Trophoblast cell (in vitro differentiated cells and primary cell): ENCODE data around the gene JAKMIP1.

Experiments
- DNase-seq, 2 donors: peaks; one replicate each; pipeline ENCODE4 v3.0.0-alpha.2; 2016
- H2AFZ ChIP-seq: 2 replicates; pipeline ENCODE4 v1.6.1; 2013; ENCODE audit warnings: low read length, moderate library complexity, mild to moderate bottlenecking; ENCODE audit not compliant: insufficient read depth, poor library complexity
- H2AK5ac ChIP-seq: 2 replicates; pipeline ENCODE4 v1.6.1; 2013; ENCODE audit warnings: mild to moderate bottlenecking, low read length
- H2BK120ac ChIP-seq: 2 replicates; pipeline ENCODE4 v1.6.1; 2013; ENCODE audit warnings: low read length, mild to moderate bottlenecking, moderate library complexity; ENCODE audit not compliant: insufficient read depth, poor library complexity
- H2BK12ac ChIP-seq: 2 replicates; pipeline ENCODE4 v1.6.1; 2013; ENCODE audit warnings: mild to moderate bottlenecking, low read length, moderate library complexity
- H2BK5ac ChIP-seq: 2 replicates; pipeline ENCODE4 v1.6.1; 2013; ENCODE audit warnings: low read length, low read depth, moderate library complexity, mild to moderate bottlenecking; ENCODE audit not compliant: poor library complexity
- H3K14ac ChIP-seq: 2 replicates; pipeline ENCODE4 v1.6.1; 2013; ENCODE audit warnings: mild to moderate bottlenecking, low read length
- H3K18ac ChIP-seq: 2 replicates; pipeline ENCODE4 v1.6.1; 2013; ENCODE audit warnings: mild to moderate bottlenecking, low read length
- H3K23ac ChIP-seq: 2 replicates; pipeline ENCODE4 v1.6.1; 2013; ENCODE audit warnings: low read length
- H3K27ac ChIP-seq: 2 replicates; pipeline ENCODE4 v1.5.1; 2013; ENCODE audit warnings: low read depth, mild to moderate bottlenecking, inconsistent platforms, low read length, moderate library complexity
- H3K27me3 ChIP-seq: 2 replicates; pipeline ENCODE4 v1.6.1; 2013; ENCODE audit warnings: inconsistent platforms, mild to moderate bottlenecking, low read length, moderate library complexity; ENCODE audit not compliant: insufficient read depth
- H3K36me3 ChIP-seq, 2 experiments: 1 replicate in 1 of 2; 2 replicates in 1 of 2; pipeline ENCODE4 v1.6.1; 2013; ENCODE audit warnings: low read length in 2 of 2, mild to moderate bottlenecking in 2 of 2, moderate library complexity in 1 of 2; ENCODE audit not compliant: insufficient read depth in 2 of 2, control insufficient read depth in 1 of 2
- H3K4ac ChIP-seq: 2 replicates; pipeline ENCODE4 v1.6.1; 2013; ENCODE audit warnings: low read depth, mild to moderate bottlenecking, low read length, moderate library complexity
- H3K4me1 ChIP-seq, 2 experiments: 1 replicate in 1 of 2; 2 replicates in 1 of 2; pipeline ENCODE4 v1.6.1; 2013; ENCODE audit warnings: low read length in 2 of 2, mild to moderate bottlenecking in 2 of 2, moderate library complexity in 1 of 2; ENCODE audit not compliant: insufficient read depth in 2 of 2, control insufficient read depth in 1 of 2
- H3K4me2 ChIP-seq: 2 replicates; pipeline ENCODE4 v1.6.1; 2013; ENCODE audit warnings: inconsistent platforms, mild to moderate bottlenecking, low read length, moderate library complexity
- H3K4me3 ChIP-seq: 2 replicates; pipeline ENCODE4 v1.5.1; 2013; ENCODE audit warnings: mild to moderate bottlenecking, low read depth, low read length, inconsistent platforms
- H3K79me1 ChIP-seq: one replicate; pipeline ENCODE4 v1.6.1; 2013; ENCODE audit warnings: low read length
- H3K79me2 ChIP-seq: 2 replicates; pipeline ENCODE4 v1.6.1; 2013; ENCODE audit warnings: low read length, mild to moderate bottlenecking; ENCODE audit not compliant: control insufficient read depth, insufficient read depth, poor library complexity
- H3K9ac ChIP-seq: 2 replicates; pipeline ENCODE4 v1.6.1; 2013; ENCODE audit warnings: mild to moderate bottlenecking, low read length
- H3K9me3 ChIP-seq: 2 replicates; pipeline ENCODE4 v1.6.1; 2013; ENCODE audit warnings: low read depth, mild to moderate bottlenecking, control low read depth, inconsistent platforms, low read length; ENCODE audit not compliant: insufficient read depth
- H4K12ac ChIP-seq: 2 replicates; pipeline ENCODE4 v1.6.1; 2013; ENCODE audit warnings: low read depth, mild to moderate bottlenecking, low read length, moderate library complexity
- H4K8ac ChIP-seq: 2 replicates; pipeline ENCODE4 v1.6.1; 2013; ENCODE audit warnings: low read depth, mild to moderate bottlenecking, low read length, moderate library complexity
- H4K91ac ChIP-seq: one replicate; pipeline ENCODE4 v1.6.1; 2013; ENCODE audit warnings: low read depth, mild to moderate bottlenecking, low read length, moderate library complexity
- WGBS: extraction: QIAGEN DNeasy Blood & Tissue Kit; methylation state at CpG from one replicate; pipeline ENCODE4 v1.1.7; 2013; ENCODE audit warnings: missing lambda C conversion rate; ENCODE audit not compliant: insufficient read length, insufficient coverage; ENCODE audit errors: extremely low coverage; 5-methylcytosine and 5-hydroxymethylcytosine counted together

JAKMIP1 gene

GRCh38 chr4:6022607-6023288 is 177.6 kb downstream of the JAKMIP1 start:
- Histone ChIP-seq H3K14ac (no peak overlapping the region), H3K4me3 (no peak overlapping the region), H4K91ac (no peak overlapping the region), H2BK5ac (no peak overlapping the region), H3K79me2 (no peaks in the 10 kb centered on the region), H3K9ac (no peak overlapping the region), H3K9me3 (no peaks in the 10 kb centered on the region), H3K4me1 (no peaks in the 10 kb centered on the region), H2AK5ac (no peak overlapping the region), H2AFZ (no peak overlapping the region), H3K79me1 (no peaks in the 10 kb centered on the region), H3K23ac (no peak overlapping the region), H4K8ac (no peak overlapping the region), H3K4ac (no peak overlapping the region), H2BK120ac (no peak overlapping the region), H3K36me3 (no peaks in the 10 kb centered on the region), H2BK12ac (no peak overlapping the region), H3K18ac (no peak overlapping the region), H3K27me3 (no peaks in the 10 kb centered on the region), H3K4me2 (no peak overlapping the region), H3K27ac (no peak overlapping the region), H4K12ac (no peak overlapping the region)
- WGBS: no CpG with 5 or more reads among the region's 30 CpGs
- no peak for DNase-seq

- no peak overlapping the region for H3K18ac ChIP-seq
- H3K9ac ChIP-seq: no peak overlapping the region
- no CpG with 5 or more reads among the region's 20 CpGs for WGBS
- no peak overlapping the region for H2BK12ac ChIP-seq
- H4K12ac ChIP-seq: no peak overlapping the region
- H2AFZ ChIP-seq: no peak overlapping the region
- DNase-seq: no peak
- H3K36me3 ChIP-seq: no peaks in the 10 kb centered on the region
- H4K8ac ChIP-seq: no peak overlapping the region
- H3K27me3 ChIP-seq: no peaks in the 10 kb centered on the region
- no peaks in the 10 kb centered on the region for H3K9me3 ChIP-seq
- no peaks in the 10 kb centered on the region for H3K4me1 ChIP-seq
- H3K79me2 ChIP-seq: no peaks in the 10 kb centered on the region
- no peak overlapping the region for H3K23ac ChIP-seq
- H2BK120ac ChIP-seq: no peak overlapping the region
- H3K4me2 ChIP-seq: no peak overlapping the region
- no peak overlapping the region for H4K91ac ChIP-seq
- no peak overlapping the region for H2AK5ac ChIP-seq
- no peaks in the 10 kb centered on the region for H3K79me1 ChIP-seq
- H2BK5ac ChIP-seq: no peak overlapping the region
- no peak overlapping the region for H3K4me3 ChIP-seq
- H3K4ac ChIP-seq: no peak overlapping the region
- no peak overlapping the region for H3K14ac ChIP-seq
- H3K27ac ChIP-seq: no peak overlapping the region
Observed at GRCh38 chr4:6021831-6022606, 178.3 kb downstream of the JAKMIP1 start.

GRCh38 chr4:6020613-6021012 is 179.7 kb downstream of the JAKMIP1 start:
- Histone ChIP-seq H2BK5ac (no peak overlapping the region), H4K12ac (no peak overlapping the region), H2BK120ac (no peak overlapping the region), H3K36me3 (no peaks in the 10 kb centered on the region), H3K27me3 (no peaks in the 10 kb centered on the region), H3K14ac (no peak overlapping the region), H3K18ac (no peak overlapping the region), H3K9ac (no peak overlapping the region), H3K27ac (no peak overlapping the region), H3K4me3 (no peak overlapping the region), H3K4ac (no peak overlapping the region), H4K91ac (no peak overlapping the region), H3K4me1 (no peaks in the 10 kb centered on the region), H3K4me2 (no peak overlapping the region), H2AFZ (no peak overlapping the region), H3K23ac (no peak overlapping the region), H2BK12ac (no peak overlapping the region), H4K8ac (no peak overlapping the region), H3K79me1 (no peaks in the 10 kb centered on the region), H3K79me2 (no peaks in the 10 kb centered on the region), H3K9me3 (no peaks in the 10 kb centered on the region), H2AK5ac (no peak overlapping the region)
- whole genome bisulfite sequencing: no CpG with 5 or more reads among the region's 8 CpGs
- no peak for DNase-seq

- Histone ChIP-seq H2BK120ac (no peak overlapping the region), H3K79me2 (no peaks in the 10 kb centered on the region), H3K4ac (no peak overlapping the region), H3K9me3 (no peaks in the 10 kb centered on the region), H3K27ac (no peak overlapping the region), H2AFZ (no peak overlapping the region), H3K4me3 (no peak overlapping the region), H3K4me2 (no peak overlapping the region), H2AK5ac (no peak overlapping the region), H3K18ac (no peak overlapping the region), H3K9ac (no peak overlapping the region), H3K23ac (no peak overlapping the region), H3K4me1 (no peaks in the 10 kb centered on the region), H3K14ac (no peak overlapping the region), H4K8ac (no peak overlapping the region), H2BK5ac (no peak overlapping the region), H3K27me3 (no peaks in the 10 kb centered on the region), H3K36me3 (no peaks in the 10 kb centered on the region), H2BK12ac (no peak overlapping the region), H4K12ac (no peak overlapping the region), H3K79me1 (no peaks in the 10 kb centered on the region), H4K91ac (no peak overlapping the region)
- peak in 1 of 2 donors; percentile 68 for DNase-seq
- no CpG with 5 or more reads among the region's 22 CpGs for WGBS
Observed at GRCh38 chr4:6019316-6020263, 180.8 kb downstream of the JAKMIP1 start.
